Measurements from ENCODE around the gene HIF1AN. TPM values are rescaled to one million over a fixed set of nuclear protein-coding genes. Genes with fewer than 3 reads are reported as not detected.

Gene HIF1AN
- total RNA-seq, 4 donors from 2014 or later, result 11.0 to 23.2 (median 18.1) TPM

- no peak for TF ChIP-seq CTCF (IDR thresholded peaks at IDR 0.05; ENCODE audit: low read depth)
Observed at GRCh38 chr10:100529475-100530298, 6.1 kb upstream of the HIF1AN start, which contains the start of gene NDUFB8. Gene NDUFB8 (minus strand): TSS chr10:100529871. CDS start chr10:100529851, 20 bp downstream.

GRCh38 chr10:100531761-100532160, 4.0 kb upstream of the HIF1AN start:
- no peak for TF ChIP-seq CTCF (IDR thresholded peaks at IDR 0.05; ENCODE audit: low read depth)

GRCh38 chr10:100534726-100535125, 1.0 kb upstream of the HIF1AN start:
- TF ChIP-seq CTCF (IDR thresholded peaks at IDR 0.05; ENCODE audit: low read depth), result no peak

GRCh38 chr10:100535338-100535714, 417 bp upstream of the HIF1AN start:
- no peak for TF ChIP-seq CTCF (IDR thresholded peaks at IDR 0.05; ENCODE audit: low read depth)

GRCh38 chr10:100537475-100537874, 1.7 kb downstream of the HIF1AN start:
- no peak for TF ChIP-seq CTCF (IDR thresholded peaks at IDR 0.05; ENCODE audit: low read depth)

- TF ChIP-seq CTCF (IDR thresholded peaks at IDR 0.05; ENCODE audit: low read depth), result no peak
Observed at GRCh38 chr10:100544950-100545349, 9.2 kb downstream of the HIF1AN start.

GRCh38 chr10:100551196-100551595, 15.5 kb downstream of the HIF1AN start:
- TF ChIP-seq CTCF (IDR thresholded peaks at IDR 0.05; ENCODE audit: low read depth), result no peak
